Measurements from ENCODE around the gene LZTFL1.

DNA sequence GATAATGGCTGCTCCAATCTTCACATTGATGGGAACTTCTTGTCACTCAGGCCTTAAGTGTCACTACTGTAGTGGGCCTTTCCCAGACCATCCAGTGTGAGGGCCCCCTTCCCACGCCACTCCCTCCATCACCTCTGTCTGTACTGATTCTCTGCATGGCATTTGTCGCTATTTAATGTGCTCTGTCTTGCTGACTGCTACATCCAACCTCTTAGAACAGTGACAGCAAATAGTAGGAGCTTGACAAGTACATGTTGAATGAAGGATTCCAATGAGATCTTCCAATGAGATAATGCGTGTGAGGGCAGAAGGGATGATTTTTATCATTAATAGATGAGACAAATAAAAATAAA lies 38.8 kb upstream of the LZTFL1 start:
- no peak for TF ChIP-seq POLR2AphosphoS5 (IDR thresholded peaks at IDR 0.05; ENCODE audit: insufficient read depth, low read depth, low read length)
- TF ChIP-seq, protein P1, sequence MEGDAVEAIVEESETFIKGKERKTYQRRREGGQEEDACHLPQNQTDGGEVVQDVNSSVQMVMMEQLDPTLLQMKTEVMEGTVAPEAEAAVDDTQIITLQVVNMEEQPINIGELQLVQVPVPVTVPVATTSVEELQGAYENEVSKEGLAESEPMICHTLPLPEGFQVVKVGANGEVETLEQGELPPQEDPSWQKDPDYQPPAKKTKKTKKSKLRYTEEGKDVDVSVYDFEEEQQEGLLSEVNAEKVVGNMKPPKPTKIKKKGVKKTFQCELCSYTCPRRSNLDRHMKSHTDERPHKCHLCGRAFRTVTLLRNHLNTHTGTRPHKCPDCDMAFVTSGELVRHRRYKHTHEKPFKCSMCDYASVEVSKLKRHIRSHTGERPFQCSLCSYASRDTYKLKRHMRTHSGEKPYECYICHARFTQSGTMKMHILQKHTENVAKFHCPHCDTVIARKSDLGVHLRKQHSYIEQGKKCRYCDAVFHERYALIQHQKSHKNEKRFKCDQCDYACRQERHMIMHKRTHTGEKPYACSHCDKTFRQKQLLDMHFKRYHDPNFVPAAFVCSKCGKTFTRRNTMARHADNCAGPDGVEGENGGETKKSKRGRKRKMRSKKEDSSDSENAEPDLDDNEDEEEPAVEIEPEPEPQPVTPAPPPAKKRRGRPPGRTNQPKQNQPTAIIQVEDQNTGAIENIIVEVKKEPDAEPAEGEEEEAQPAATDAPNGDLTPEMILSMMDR (IDR thresholded peaks at IDR 0.05; ENCODE audit: extremely low read depth in 1 of 2, insufficient read depth in 1 of 2, low read depth in 1 of 2, low read length in 2 of 2): no peak
- TF ChIP-seq POLR2A (IDR thresholded peaks at IDR 0.05; ENCODE audit: low read depth, low read length): no peak
- TF ChIP-seq EZH2 (IDR thresholded peaks at IDR 0.05; ENCODE audit: borderline replicate concordance, low read depth, low read length, severe bottlenecking): no peak
- TF ChIP-seq, protein P2, sequence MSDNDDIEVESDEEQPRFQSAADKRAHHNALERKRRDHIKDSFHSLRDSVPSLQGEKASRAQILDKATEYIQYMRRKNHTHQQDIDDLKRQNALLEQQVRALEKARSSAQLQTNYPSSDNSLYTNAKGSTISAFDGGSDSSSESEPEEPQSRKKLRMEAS (IDR thresholded peaks at IDR 0.05; ENCODE audit: insufficient read depth, insufficient read length): no peak
